Fibroblast of peridontal ligament (primary cell): ENCODE results near the gene WBP1L.
"Not testable (repeated sequence)": the region's sequence is repeated elsewhere in the genome, so short reads cannot be mapped to it uniquely, and the experiment has no call there.

Experiments used
- DNase-seq: peaks from one replicate; pipeline ENCODE4 v3.0.0-alpha.2; 2010; ENCODE audit errors: extremely low read depth

The WBP1L gene

GRCh38 chr10:102811346-102811745 is 67.6 kb downstream of the WBP1L start:
- no peak for DNase-seq

GRCh38 chr10:102812231-102812876 is 68.6 kb downstream of the WBP1L start:
- DNase-seq = no peak

DNA sequence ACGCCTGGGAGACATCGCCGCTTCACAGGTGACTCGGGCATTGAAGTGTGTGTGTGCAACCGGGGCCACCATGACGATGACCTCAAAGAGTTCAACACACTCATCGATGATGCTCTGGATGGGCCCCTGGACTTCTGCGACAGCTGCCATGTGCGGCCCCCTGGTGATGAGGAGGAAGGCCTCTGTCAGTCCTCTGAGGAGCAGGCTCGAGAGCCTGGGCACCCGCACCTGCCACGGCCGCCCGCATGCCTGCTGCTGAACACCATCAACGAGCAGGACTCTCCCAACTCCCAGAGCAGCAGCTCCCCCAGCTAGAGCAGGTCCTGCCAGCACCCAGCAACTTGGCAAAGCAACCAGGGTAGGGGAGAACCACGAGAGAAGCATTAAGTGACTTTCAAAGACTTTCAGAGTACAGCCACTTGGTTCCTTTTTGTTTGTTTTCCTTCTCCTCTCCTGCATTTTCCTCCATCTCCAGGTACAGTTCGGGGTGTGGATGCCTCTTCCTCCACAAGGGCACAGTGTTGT is 69.3 kb downstream of the WBP1L start:
- DNase-seq = no peak

- DNase-seq = peak; percentile 45
Measured at GRCh38 chr10:102813734-102814452, 70.1 kb downstream of the WBP1L start.

DNA sequence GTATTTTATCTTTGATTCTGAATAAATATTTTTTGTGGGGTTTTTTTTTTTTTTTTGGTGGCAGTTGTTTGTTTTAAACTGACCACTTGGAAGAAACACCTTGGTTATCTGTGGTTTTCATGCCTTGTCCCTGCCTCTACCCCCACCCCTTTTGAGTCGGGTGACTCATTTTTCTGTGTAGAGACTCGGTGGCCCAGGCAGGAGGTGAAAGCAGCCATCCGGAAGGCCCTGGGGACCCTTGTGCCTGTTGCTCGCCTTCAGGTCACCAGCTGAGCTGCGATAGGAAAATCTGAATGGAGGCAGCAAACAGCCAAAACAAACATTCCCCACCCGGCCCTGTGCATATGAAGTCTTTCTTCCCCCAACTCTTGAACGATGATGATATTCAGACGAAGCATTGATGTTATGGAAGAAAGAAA is 70.7 kb downstream of the WBP1L start:
- peak; percentile 29 for DNase-seq

DNA sequence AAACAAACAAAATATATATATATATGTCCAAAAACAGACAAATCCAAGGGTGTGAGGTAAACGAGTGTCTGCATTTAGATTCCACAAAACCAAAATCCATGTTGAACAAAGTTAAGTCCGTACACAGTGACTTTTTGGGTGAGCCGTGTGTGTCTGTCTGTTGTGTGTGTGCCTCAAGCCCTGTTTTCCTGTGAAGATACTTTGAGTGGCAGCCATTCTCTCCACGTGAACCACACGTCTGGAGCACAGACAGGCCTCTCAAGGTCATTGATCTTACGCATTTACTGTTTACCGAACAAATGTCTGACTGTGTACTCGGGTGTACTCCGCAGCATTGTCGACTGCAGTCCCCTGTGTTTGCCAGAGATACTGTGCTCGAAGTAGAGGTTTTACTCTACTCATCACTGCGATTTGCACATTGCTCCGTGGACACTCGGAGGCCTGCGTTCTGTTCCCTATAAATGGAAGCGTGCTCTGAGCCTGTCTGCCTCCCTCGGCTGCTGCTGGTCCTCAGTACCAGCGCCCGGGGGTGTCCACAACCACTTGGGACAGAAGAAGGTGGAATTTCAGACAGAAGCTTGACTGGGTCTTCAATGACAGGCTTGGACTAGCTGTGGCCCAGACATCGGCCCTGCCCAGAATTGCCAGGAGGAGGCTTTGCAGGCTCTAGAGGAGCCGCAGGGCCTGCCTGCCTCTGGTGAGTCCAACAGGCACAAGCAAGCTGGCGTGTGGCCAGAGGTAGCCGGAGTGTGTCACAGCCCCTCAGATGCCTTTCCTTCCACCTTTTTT is 71.3 kb downstream of the WBP1L start:
- no peak for DNase-seq

DNA sequence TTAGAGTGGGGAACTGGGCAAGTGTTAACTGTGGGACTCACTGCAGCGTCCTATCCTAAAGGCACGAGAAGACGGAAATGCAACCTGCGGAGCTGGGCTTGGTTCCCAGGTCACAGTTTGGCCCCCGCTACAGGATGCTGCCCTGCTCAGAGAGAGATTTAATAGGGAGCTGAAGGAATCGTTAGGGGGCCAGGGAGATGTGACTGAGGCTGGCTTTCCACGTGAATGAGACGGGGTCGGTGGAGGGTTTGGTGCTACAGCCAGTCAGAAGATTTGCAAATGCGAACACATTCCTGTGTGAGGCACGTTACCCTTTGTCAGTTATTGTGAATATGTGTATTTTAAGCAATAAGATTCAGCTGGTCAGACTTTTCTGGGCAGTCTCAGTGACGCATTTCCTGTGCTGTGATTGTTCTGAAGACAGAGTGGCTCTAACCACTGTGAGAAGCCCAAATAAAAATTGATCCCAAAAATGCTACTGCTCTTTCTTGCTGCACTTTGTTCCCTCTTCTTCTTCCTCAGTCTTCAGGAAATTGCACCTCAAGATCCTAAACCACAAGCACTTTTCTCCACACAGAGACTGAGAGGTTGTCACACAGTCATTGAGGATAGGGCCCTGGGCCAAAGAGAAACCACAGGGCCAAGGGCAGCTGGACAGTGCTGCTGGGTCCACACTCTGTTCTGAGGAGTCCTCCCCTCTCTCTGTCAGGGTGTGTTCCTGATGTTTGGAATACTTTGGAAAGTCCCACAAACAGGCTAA is 72.2 kb downstream of the WBP1L start:
- DNase-seq = peak; percentile 93

GRCh38 chr10:102817175-102817574 is 73.4 kb downstream of the WBP1L start:
- no peak for DNase-seq

- no peak for DNase-seq
Measured at GRCh38 chr10:102819054-102819453, 75.3 kb downstream of the WBP1L start.

- not testable (repeated sequence) for DNase-seq
Measured at GRCh38 chr10:102820008-102820407, 76.3 kb downstream of the WBP1L start.

- no peak for DNase-seq
Measured at GRCh38 chr10:102822222-102822621, 78.5 kb downstream of the WBP1L start.

- no peak for DNase-seq
Measured at GRCh38 chr10:102824664-102825063, 80.9 kb downstream of the WBP1L start.

- no peak for DNase-seq
Measured at GRCh38 chr10:102826148-102826796, 82.5 kb downstream of the WBP1L start.

DNA sequence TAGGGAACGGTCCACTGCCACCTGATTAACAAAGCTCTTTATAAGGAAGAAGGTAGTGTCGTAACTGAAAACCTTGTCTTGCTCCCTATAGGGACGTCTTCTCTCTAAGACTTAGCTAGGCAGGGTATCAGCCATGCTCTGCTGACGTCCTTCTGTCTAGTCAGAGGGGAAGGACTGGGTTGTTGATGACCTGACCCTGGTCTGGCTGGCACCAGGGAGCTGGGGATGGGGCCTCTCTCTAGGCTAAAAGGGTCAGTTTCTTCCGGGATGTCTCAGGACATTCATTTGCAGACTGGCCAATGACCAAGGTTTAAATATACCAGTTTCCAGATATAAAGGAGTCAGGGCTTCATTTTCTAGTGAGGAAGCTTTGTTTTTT is 83.8 kb downstream of the WBP1L start:
- DNase-seq = no peak

GRCh38 chr10:102831322-102832071 is 87.7 kb downstream of the WBP1L start:
- DNase-seq = no peak

DNA sequence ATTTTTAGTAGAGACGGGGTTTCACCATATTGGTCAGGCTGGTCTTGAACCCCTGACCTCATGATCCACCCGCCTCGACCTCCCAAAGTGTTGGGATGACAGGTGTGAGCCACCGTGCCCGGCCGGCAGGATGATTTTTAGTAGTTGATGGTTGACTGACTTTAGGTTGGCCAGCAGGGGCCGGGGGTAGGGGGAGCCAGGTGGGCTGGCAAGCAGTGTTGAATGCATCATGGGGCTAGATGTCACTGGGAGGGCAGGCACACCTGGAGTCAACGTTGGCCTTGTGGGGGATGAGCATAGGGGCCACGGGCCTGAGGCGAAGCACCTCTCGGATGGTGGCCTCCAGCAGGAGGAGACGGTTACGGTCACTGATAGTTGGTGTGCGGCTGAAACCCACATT is 88.5 kb downstream of the WBP1L start:
- no peak for DNase-seq

DNA sequence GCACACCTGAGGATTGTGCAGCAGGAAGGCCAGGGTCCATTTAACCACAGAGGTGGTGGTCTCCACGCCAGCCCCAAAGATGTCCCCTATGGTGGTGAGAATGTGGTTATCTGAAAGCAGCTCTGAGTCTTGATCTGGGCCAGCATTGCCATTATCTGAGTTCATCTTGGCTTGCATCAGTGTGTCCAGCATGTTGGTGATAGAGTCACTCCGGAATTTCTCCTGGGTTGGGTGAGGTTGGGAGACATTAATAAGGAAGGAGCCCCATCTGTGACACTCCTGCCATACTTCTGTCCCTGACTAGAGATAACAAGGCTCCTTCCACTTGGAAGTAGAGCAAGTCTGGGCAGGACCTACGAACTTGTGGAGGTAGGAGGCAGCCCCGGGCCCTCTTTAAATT is 89.2 kb downstream of the WBP1L start:
- DNase-seq = no peak

DNA sequence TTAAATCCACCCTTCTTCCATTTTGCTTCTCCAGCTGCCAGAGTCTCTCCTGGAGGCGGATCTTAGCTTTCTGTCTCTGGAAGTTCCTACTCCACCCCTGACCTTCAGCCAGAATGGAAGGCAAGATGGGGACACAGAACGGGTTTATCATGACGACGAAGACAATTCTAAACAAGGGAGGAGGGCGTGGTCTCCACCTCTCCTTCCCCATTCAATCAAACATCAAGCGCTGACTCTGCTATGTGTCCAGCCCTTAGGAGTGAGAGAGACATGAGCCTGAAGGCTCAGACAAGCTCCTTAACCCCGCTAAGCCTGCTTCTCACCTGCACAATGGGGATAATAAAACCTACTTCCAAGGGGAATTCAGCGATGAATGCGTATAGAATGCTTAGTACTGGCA is 90.4 kb downstream of the WBP1L start:
- no peak for DNase-seq

GRCh38 chr10:102835007-102835482 is 91.3 kb downstream of the WBP1L start:
- DNase-seq = peak; percentile 81

DNA sequence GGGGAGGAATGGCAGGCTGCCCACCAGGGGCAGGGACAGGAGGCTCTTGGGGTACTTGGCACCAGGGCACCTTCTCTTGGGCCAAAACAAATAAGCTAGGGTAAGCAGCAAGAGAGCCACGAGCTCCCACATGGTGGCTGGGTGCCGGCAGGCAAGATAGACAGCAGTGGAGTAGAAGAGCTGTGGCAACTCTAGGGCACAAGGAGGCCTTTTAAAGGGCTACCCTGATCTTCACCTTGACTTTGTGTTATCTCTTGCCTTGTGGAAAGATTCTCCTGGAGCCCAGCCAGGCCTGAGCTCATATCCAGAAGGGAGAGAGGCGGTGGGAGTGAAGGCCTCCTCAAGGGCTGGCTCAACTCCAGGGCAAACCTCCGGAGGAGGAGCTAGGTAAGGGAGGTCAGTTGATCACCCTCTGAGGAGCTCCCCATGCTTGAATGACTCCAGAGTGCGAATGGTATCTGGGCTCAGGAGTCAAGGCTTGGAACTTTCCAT is 93.5 kb downstream of the WBP1L start, which contains the start of gene CYP17A1:
CYP17A1 (minus strand) TSS at position 184 of the 492 bp plus-strand sequence; CDS start at position 132, 52 bp downstream.
- DNase-seq = no peak
